Activated gamma-delta T cell treated with Interleukin-2 at 50 U/mL for 16 hours (primary cell): ENCODE data around the gene LBX2.
"Not testable (repeated sequence)": the region's sequence is repeated elsewhere in the genome, so short reads cannot be mapped to it uniquely, and the experiment has no call there.

ENCODE experiments used
- DNase-seq: peaks from one replicate; pipeline ENCODE4 v3.0.0-alpha.2; 2020

LBX2 gene

GRCh38 chr2:74481961-74482800, 17.2 kb downstream of the LBX2 start:
- DNase-seq: peak; percentile 48

- no peak for DNase-seq
Measured at GRCh38 chr2:74481431-74481830, 18.0 kb downstream of the LBX2 start.

DNA sequence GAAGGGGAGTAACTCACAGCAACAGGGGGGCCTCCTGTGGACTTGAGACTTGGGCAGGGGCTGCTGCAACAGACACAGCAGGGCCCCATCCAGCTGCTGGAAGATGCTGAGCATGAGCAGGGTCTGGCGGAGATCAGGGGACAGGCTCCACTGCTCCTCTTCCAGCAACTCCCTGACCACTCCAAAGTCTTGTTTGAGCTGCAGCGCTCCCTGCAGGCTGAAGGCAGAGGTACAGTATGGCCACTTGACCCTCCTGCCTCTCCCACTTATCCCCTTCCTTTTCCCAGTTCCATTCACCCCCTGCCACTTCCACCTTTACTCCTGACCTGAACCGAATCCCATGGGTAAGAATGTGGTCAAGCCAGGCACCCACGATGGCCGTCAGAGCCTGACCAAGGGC, 24.5 kb downstream of the LBX2 start:
- DNase-seq: no peak

DNA sequence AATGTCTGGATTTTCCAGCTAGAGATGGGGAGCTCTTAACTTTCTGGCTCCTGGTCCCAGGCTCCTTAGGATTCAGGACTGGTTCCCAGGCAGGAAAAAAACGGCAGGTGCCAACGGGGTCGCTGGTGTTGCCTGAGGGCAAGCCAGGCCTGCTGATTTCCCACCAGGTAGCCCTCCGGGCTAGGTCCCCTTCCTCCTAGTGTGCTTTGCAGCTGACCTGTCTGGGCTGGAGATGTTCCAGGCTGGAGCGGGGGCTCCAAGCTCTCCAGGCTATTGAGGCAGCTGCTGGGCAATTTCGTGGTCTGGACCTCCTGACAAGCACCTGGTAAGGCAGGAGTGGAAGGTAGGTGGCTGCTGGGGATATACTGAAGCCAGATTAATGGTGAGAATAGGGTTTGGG, 24.9 kb downstream of the LBX2 start:
- DNase-seq: no peak

DNA sequence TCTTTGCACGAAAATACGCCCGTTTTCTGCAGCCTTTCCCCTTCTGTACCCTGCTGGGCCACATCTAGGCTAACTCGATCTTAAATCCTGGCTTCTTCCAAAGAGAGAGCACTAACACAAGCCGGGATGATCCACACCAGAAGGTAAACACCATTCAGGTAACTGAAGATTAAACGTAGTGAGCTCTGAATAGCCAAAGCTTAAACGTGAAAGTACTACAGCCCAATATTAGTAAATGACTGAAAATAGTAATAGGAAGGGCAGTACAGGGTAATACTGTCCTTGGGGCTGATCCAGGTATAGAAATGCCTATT, 26.5 kb downstream of the LBX2 start:
- DNase-seq: no peak

DNA sequence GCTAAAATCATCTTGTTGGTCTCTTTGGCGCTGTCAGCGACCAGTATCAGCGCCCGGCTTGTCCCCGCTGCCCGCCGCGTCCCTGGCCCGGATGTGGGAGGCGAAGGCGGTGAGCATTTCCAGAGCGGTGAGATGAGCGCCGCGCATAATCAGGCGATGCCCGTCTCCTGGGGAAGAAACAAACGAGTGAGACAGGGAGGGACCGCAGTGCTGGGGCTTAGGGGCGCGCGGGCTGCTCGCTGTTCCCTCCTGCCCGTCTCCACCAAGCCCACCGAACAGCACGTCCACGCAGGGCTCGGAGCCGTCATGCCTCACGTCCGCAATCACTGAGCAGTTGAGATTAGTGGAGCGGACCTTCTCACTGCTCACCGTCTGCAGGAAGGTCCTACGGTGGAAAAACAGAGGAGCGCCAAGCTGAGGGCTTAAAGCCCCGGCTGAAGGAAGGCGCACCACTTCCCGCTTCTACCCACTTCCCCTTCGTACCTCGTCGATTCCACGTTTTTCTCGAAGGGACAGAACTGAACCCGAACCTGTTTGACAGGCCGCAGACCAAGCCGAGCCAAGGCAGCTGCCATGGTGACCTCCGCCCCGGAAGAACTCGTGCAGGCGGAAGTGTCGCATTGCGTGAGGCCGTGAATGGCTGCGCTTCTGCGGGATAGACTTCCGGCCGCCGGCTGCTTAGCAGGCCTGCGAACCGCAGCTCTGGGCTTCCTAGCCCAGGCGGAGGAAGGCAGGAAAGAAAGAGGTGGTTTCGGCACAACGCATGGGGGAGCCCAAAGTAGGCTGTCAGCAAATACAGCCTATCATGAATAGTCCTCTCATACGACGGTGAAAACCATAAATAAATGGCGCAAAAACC, 27.1 kb downstream of the LBX2 start, which contains the start of gene MRPL53:
Gene MRPL53 (minus strand): TSS at position 595 of the 859 bp plus-strand sequence. CDS start 20 bp downstream, at position 575.
- DNase-seq: peak; percentile 97

- no peak for DNase-seq
Measured at GRCh38 chr2:74471332-74472065, 27.9 kb downstream of the LBX2 start.

- not testable (repeated sequence) for DNase-seq
Measured at GRCh38 chr2:74470742-74471141, 28.7 kb downstream of the LBX2 start.

DNA sequence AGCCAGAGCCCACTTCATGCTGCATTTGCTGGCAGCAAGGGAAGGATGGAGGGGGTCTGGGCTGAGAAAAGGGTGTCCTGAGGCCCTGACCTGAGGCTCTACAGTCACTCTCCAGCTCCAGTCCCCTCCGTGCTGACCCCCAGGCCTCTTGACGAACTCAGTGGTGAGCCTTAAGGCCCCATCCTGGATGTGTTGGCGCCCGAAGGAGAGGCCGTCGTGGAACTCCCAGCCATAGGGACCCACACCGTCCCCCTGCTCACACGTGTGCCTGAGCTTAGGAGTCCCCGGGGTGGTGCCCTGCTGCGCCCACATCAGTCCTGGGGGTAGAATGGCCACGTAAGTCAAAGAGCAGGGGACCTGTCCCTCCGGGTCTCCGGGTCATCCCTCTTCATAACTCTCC, 35.0 kb downstream of the LBX2 start:
- DNase-seq: no peak

DNA sequence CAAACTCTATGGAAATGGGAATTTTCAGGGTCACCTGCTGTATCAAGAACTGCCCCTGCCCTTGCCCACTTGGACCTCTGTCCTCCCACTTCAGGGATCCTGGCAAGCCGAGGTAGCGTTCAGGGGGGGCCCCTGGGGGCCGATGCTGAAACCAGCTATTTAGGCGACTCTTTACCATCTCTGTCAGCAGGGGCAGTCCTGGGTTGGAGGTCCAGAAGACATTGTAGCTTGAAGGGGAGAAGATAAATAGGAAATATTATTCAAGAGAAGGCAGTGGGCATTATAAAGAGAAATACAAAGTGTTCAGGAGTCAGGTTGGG, 36.7 kb downstream of the LBX2 start:
- no peak for DNase-seq

DNA sequence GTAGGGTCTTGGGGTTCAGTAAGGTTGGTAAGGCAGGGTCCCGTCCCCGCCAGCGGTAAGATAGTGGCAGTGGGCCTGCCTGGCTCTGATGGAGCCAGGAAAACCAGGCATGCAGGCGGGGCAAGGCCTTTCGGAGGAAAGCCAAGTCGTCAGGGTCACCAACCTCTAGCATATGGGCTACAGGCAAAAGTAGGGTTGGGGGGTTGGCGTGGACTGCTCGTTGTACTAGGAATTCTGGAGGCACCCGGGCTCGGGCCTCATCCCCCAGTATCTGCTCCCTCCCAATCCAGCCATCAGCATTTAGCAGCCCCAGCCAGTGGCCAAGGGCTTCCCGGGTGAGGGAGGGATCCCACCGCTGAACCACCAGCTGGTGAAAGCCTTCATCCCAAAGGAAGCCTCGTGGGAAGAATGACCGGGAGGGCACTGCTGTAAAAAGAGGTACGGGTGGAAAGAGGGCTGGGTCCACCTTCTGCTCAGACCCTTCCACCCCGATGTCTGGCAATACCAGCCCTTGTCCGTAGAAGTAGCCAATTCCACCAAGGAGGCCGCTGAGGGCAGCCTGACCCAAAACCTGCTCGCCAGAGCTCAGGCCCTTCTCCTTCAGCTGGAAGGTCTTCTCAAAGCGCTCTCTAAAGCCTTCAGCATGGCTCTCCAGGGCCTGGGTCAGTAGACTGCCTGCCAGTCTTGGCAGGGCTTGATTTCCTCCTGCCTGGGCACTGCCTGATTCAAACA, 37.2 kb downstream of the LBX2 start:
- no peak for DNase-seq

- DNase-seq: no peak
Measured at GRCh38 chr2:74461187-74462053, 38.0 kb downstream of the LBX2 start.

DNA sequence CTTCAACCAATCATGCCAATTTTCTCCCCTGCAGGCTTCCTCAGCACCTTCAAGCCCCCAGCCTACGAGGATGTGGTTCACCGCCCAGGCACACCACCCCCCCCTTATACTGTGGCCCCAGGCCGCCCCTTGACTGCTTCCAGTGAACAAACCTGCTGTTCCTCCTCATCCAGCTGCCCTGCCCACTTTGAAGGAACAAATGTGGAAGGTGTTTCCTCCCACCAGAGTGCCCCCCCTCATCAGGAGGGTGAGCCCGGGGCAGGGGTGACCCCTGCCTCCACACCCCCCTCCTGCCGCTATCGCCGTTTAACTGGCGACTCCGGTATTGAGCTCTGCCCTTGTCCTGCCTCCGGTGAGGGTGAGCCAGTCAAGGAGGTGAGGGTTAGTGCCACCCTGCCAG, 39.2 kb downstream of the LBX2 start:
- DNase-seq: not testable (repeated sequence)

- not testable (repeated sequence) for DNase-seq
Measured at GRCh38 chr2:74459503-74460118, 39.8 kb downstream of the LBX2 start.

DNA sequence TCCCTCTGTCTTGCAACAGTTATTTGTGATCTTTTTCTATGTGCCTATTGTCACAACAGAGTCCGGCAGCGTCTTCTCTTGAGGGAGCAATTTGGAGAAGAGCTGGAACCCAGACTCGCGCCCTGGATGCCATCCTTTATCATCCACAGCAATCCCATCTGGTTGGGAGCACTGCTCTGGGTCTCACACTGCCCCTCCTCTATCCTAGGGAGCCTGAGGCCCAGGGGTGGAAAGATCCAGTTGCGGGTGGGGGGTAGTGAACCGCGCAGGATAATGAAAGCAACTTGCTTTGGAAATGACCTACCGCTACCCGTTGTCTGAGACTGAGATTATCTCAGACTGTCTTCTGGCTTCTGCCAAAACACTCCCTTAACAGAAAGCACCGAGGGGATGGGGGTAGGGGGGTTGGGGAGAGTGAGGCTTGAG, 40.5 kb downstream of the LBX2 start:
- no peak for DNase-seq

DNA sequence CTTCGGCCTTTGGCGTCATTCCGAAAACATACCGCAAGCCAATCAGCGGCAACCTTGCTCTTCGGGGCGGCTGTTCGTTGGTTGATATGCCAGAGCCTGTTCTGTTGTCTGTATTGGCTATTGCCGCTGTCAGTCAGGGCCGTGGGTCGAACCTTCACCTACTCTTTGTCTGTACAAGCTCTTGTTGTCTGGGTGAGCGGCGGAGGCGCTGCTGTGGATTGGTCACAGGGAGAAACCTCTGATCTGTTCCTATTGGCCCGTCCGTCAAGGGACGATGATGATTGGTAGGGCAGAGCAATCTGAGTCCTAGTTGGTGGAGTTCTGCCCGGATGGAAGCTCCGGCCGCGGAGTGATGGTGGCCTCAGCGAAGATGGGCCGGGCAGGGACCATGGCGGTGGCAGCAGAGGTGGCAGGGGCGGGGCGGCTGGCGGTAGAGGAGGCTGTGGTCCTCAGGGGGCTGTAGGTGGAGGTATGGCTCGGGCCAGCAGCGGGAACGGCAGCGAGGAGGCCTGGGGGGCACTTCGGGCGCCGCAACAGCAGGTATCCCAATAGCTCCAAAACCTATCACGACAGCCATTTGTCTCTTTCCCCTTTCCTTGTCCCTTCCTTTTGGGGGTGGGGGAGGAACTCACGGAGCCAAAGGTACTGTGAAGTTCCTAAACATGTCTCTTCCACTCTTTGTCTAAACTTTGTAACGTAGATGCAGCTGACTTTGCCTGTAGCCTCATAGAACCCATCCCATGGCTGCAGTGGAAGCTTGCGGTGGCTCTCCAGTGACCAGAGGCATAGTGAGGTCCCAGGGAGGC, 41.1 kb downstream of the LBX2 start, which contains the start of gene WBP1:
Gene WBP1 (plus strand): TSS at position 307 of the 806 bp plus-strand sequence. CDS start 165 bp downstream, at position 472.
- DNase-seq: peak; percentile 99

DNA sequence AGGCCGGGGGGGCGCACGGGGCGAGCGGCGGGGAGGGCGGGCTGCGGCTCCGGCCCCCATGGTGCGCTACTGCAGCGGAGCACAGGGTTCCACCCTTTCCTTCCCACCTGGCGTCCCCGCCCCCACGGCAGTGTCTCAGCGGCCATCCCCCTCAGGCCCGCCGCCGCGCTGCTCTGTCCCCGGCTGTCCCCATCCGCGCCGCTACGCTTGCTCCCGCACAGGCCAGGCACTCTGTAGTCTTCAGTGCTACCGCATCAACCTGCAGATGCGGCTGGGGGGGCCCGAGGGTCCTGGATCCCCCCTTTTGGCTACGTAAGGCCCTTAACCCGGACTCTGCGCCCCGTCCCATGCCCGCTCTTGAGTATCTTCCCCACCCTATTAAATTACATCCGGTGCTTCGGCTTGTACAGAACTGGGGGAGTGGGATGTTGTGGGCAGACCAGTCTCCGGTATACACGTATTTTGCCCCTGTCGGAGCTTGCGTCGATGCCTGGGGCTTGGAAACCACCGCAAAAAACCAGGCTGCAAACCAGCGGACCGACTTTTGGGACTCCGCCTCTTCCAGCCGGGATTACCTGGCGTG, 41.8 kb downstream of the LBX2 start:
- DNase-seq: peak; percentile 85

DNA sequence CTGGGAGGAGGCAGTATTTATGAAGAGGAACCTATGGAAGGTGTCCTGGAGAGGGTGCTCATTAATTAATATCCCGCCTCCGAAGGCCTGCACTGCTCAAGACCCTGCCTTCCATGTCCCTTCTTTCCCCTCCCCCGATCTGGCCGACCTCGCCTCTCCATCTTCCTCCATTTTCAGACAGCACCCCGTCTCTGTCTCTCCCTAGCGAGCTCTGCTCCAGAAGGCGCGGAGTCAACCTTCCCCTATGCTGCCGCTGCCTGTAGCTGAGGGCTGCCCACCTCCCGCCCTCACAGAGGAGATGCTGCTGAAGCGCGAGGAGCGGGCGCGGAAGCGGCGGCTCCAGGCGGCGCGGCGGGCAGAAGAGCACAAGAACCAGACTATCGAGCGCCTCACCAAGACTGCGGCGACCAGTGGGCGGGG, 42.3 kb downstream of the LBX2 start:
- no peak for DNase-seq

DNA sequence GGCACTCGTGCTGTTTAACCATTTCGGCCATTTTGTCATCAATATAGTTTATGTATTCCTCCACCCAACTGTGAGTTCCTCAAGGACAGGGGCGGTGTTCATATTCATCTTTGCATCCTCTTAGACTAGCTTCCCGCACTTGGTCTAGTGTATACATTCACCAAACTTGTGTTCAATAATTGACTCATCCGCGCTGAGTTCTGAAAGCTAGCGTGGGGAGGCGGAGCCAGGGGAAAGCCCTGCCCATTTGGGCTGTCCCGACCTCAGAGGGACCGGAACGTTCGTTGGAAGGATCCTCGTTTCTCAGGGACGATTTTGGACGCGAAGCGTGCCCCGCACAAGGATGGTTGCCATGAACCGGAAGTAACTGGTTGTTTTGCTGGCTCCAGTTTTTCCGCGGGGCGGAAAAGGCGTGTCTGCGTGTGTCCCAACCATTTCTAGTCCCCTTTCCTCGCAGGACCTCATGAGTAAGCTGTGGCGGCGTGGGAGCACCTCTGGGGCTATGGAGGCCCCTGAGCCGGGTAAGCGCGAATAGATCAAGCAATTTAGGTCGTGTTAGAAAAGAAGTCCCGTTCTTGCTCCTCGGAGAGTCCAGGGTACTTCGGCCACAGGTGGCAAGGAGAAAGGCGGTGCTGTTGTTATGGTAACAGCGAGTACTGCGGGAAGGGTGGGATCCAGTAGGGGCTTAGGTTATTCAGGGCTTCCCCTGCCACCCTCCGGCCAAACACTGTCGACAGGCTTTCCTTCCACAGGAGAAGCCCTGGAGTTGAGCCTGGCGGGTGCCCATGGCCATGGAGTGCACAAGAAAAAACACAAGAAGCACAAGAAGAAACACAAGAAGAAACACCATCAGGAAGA, 44.5 kb downstream of the LBX2 start, which contains the start of gene INO80B:
Gene INO80B (plus strand): TSS at position 434 of the 858 bp plus-strand sequence. CDS start 30 bp downstream, at position 464.
- DNase-seq: peak; percentile 97
